NCI-H82 (cell line): ENCODE results near the gene NOL9.

ENCODE experiments used
- DNase-seq: peaks from one replicate; lab custom pipeline; 2025; lab: John Stamatoyannopoulos, UW

Gene NOL9

GRCh38 chr1:6489383-6489765, 64.9 kb downstream of the NOL9 start:
- DNase-seq: peak; percentile 61

- peak; percentile 74 for DNase-seq
Observed at GRCh38 chr1:6488602-6489382, 65.5 kb downstream of the NOL9 start.

- DNase-seq: no peak
Observed at GRCh38 chr1:6487804-6488484, 66.4 kb downstream of the NOL9 start.

GRCh38 chr1:6486433-6487011, 67.8 kb downstream of the NOL9 start:
- DNase-seq: peak; percentile 93

GRCh38 chr1:6485168-6486101, 68.9 kb downstream of the NOL9 start:
- no peak for DNase-seq

GRCh38 chr1:6484826-6485167, 69.5 kb downstream of the NOL9 start:
- no peak for DNase-seq

- no peak for DNase-seq
Observed at GRCh38 chr1:6483761-6484117, 70.6 kb downstream of the NOL9 start.

- DNase-seq: no peak
Observed at GRCh38 chr1:6483017-6483760, 71.1 kb downstream of the NOL9 start.

GRCh38 chr1:6481820-6482219, 72.5 kb downstream of the NOL9 start:
- DNase-seq: peak; percentile 25

- no peak for DNase-seq
Observed at GRCh38 chr1:6477039-6477820, 77.1 kb downstream of the NOL9 start.

GRCh38 chr1:6476483-6476882, 77.8 kb downstream of the NOL9 start:
- no peak for DNase-seq

GRCh38 chr1:6475381-6476133, 78.8 kb downstream of the NOL9 start:
- DNase-seq: peak; percentile 73

GRCh38 chr1:6474815-6475282, 79.5 kb downstream of the NOL9 start:
- DNase-seq: no peak

GRCh38 chr1:6473974-6474814, 80.1 kb downstream of the NOL9 start:
- no peak for DNase-seq

GRCh38 chr1:6473156-6473555, 81.2 kb downstream of the NOL9 start:
- DNase-seq: no peak

- no peak for DNase-seq
Observed at GRCh38 chr1:6472391-6472790, 81.9 kb downstream of the NOL9 start.

- DNase-seq: no peak
Observed at GRCh38 chr1:6471970-6472368, 82.3 kb downstream of the NOL9 start.
